Fibroblast of lung (primary cell): ENCODE measurements around the gene GNG13.

Experiments used
- CTCF ChIP-seq, 2 donors: IDR thresholded peaks in 1 of 2; conservative IDR thresholded peaks in 1 of 2; 1 replicate in 1 of 2; 2 replicates in 1 of 2; pipeline ENCODE4 v1.5.1; 2011 to 2012; ENCODE audit warnings: low read length in 2 of 2, control low read depth in 1 of 2, inconsistent platforms in 1 of 2, low read depth in 1 of 2, mild to moderate bottlenecking in 1 of 2
- EZH2 ChIP-seq: IDR thresholded peaks from 2 replicates; pipeline ENCODE4 v1.5.1; 2012; ENCODE audit warnings: low read length, control low read depth, mild to moderate bottlenecking; ENCODE audit errors: missing control alignments

DNA sequence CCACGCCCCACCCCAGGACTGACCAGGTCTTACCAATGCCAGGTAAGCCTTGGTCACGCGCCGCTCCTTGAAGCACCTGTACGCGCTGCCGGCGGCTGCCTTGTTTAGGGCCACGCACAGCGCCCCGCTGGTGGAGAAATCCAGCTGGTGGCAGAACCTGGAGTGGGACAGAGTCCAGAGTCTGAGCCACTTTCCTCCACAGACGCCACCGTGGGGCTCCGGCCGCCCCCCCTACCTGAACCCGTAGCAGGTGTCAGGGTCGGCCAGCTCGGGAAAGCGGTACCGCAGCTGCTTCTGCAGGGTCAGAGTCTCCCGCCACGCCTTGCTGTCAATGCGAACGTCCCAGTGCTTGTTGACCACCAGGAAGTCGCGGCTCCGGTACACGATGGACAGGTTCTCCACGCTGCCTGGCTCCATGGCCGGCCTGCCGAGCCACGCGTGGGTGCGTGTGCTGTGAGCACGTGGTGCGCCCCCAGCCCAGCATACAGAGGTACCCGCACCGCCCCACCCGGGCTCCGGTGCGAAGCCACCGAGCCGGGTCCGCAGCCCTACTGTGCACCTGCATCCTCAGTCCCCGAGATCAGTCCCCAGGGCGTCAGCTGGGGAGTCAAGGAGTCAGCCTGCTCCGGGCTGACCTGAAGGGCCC is 13.1 kb downstream of the GNG13 start:
- no peak for TF ChIP-seq CTCF (conservative IDR thresholded peaks at IDR 0.05 in 1 of 2, IDR thresholded peaks at IDR 0.05 in 1 of 2; ENCODE audit: low read depth in 1 of 2, low read length in 2 of 2)
- no peak for TF ChIP-seq EZH2
